Measurements from ENCODE around the gene HOXA1. TPM values are rescaled to one million over a fixed set of nuclear protein-coding genes. Genes with fewer than 3 reads are reported as not detected.
A peak's percentile ranks its signal among the peaks of the same experiment; 100 is the strongest.

Gene HOXA1
- total RNA-seq, 2 donors from 2014 or later: 0.71 to 0.97 TPM

- intact Hi-C loops (cut with DNase I): loop anchor here (1.0 to 10.0 kb wide), 3 partner anchors 65 to 248 kb away; no protein-coding TSS in a partner anchor
These were observed 3.9 kb upstream of the HOXA1 start for GRCh38 chr7:27099453-27100370.

GRCh38 chr7:27098578-27099451 lies 3.0 kb upstream of the HOXA1 start:
- intact Hi-C loops (cut with DNase I): loop anchor here (1.0 to 10.0 kb wide), 3 partner anchors 64 to 248 kb away; no protein-coding TSS in a partner anchor
- DNase-seq (ENCODE audit: low spot score): no peak

More at GRCh38 chr7:27099453-27100370, 3.9 kb upstream of the HOXA1 start:
- no peak for DNase-seq (ENCODE audit: low spot score)

- intact Hi-C loops (cut with DNase I): loop anchor here in 1 of 2 donors (5.0 to 10.0 kb wide), 2 partner anchors 63 to 241 kb away; no protein-coding TSS in a partner anchor
- peak; percentile 83 for DNase-seq (ENCODE audit: low spot score)
These were observed 2.1 kb upstream of the HOXA1 start for GRCh38 chr7:27097686-27098577.

DNA sequence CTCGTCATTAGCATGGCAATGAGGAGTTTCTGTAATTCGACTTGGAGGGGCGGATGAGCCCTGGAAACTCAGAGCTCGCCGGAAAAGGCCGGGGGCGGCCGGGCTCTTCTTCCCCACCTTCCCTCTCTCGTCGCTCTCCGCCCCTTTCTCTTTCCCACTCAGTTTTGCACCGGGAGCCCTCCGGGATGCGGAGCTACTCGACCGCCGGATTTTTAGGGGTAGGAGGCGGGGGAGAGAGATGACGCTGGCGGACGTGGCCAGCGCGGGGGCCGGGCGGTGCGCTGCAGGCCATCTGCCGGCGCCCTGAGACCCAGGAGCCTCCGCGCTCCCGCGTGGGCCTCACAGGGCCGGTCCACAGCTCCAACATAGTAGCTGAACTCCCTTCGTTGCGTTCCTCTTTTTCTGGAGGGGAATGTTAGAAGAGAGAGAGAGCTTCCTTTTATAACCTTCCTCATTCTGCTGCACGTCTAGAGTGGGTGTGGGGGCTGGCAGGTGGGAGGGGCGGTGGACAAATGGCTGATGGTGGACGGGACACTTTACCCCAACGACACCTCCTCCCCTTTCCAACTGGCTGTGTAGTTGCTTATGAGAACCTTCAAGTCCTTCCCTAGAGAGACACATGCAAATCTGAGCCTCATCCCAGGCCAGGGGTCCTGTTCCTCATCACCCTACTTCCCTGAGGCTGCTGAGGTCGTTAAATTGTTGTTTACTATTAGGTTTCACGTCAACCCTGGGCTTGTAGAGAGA lies 1.1 kb upstream of the HOXA1 start:
- intact Hi-C loops (cut with DNase I): loop anchor here in 1 of 2 donors (5.0 to 10.0 kb wide), 2 partner anchors 62 to 240 kb away; no protein-coding TSS in a partner anchor
- DNase-seq (ENCODE audit: low spot score): peak; percentile 85

DNA sequence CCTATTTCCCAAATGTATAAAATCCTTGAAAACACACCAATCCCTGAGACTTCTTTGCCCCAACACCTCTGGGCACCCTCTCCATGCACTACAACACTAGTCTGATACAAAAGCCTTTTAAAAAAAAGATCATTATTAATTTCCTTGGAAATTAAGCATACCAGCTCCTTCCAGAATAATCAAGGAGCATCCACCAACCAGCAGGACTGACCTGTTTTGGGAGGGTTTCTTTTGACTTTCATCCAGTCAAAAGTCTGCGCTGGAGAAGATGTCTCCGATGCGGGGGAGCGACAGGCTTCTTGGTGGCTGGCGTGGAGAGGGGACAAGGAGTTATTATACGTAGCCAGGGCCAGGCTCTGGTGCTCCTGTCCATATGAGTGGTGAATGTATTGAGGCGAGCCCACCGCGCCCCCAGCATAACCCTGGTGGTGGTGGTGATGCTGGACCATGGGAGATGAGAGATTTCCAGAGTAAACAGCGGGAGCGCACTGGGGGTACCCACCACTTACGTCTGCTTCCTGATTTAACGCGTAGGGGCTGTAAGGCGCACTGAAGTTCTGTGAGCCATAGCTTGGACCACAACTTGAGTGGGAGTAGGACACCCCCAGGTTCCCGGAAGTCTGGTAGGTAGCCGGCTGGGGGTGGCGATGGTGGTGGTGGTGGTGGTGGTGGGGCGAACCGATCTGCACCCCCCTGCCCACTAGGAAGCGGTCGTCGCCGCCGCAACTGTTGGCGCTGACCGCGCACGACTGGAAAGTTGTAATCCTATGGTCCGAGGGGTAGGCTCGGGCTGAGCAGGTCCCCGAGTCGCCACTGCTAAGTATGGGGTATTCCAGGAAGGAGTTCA lies 527 bp downstream of the HOXA1 start:
- no peak for DNase-seq (ENCODE audit: low spot score)
- intact Hi-C loops (cut with DNase I): loop anchor here in 1 of 2 donors (5.0 to 10.0 kb wide), 2 partner anchors 60 to 238 kb away; no protein-coding TSS in a partner anchor

DNA sequence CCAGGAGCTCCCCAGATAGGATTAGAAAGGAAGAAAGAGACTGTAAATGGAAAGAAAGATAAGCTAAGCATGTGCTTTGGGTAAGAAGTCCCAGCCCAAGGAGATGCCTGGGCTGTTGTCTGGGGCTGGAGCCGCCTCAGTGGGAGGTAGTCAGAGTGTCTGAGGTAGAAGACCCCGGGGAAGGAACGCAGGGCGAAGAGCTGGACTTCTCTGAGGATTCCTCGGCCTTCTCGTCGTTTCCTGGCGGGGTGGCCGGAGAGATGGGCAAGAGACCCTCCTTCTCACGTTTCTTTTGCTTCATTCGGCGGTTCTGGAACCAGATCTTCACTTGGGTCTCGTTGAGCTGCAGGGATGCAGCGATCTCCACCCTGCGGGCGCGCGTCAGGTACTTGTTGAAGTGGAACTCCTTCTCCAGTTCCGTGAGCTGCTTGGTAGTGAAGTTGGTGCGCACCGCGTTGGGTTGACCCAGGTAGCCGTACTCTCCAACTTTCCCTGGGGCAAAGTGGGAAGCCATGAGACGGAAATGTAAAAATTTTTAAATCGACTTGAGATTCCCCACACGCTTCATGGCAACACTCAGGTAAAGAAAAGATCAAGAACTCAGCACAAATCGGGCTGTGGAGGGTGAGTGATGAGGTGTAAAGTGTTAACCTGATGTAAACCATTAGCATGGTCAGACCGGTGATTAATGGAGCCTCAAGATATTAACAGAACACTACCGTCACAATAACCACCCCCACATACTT lies 1.3 kb downstream of the HOXA1 start:
- intact Hi-C loops (cut with DNase I): loop anchor here in 1 of 2 donors (5.0 to 10.0 kb wide), 2 partner anchors 60 to 237 kb away; no protein-coding TSS in a partner anchor
- no peak for DNase-seq (ENCODE audit: low spot score)

- intact Hi-C loops (cut with DNase I): loop anchor here in 1 of 2 donors (10.0 kb wide), 1 partner anchor 59 kb away; no protein-coding TSS in a partner anchor
- DNase-seq (ENCODE audit: low spot score): no peak
These were observed 2.5 kb downstream of the HOXA1 start for GRCh38 chr7:27093184-27093895.

DNA sequence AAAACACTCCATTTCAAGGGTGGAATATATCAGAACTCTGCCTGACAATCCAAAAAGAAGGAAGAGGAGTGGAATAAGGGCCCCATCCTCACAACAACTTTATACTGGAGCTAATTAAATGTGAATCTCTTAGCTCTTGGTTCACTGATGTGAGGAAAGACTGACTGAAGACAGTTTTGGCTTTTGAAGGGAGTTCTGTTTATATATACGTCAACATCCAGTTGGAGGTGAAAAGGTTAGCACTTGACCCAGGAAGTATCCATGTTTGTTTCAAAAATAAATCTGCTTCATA lies 3.0 kb downstream of the HOXA1 start:
- DNase-seq (ENCODE audit: low spot score): no peak
- intact Hi-C loops (cut with DNase I): loop anchor here in 1 of 2 donors (10.0 kb wide), 1 partner anchor 58 kb away; no protein-coding TSS in a partner anchor

- intact Hi-C loops (cut with DNase I): loop anchor here in 1 of 2 donors (10.0 kb wide), 1 partner anchor 57 kb away; no protein-coding TSS in a partner anchor
- no peak for DNase-seq (ENCODE audit: low spot score)
These were observed 3.6 kb downstream of the HOXA1 start for GRCh38 chr7:27091941-27092818.

GRCh38 chr7:27091105-27091504 lies 4.7 kb downstream of the HOXA1 start:
- DNase-seq (ENCODE audit: low spot score): no peak
- intact Hi-C loops (cut with DNase I): loop anchor here in 1 of 2 donors (10.0 kb wide), 1 partner anchor 56 kb away; no protein-coding TSS in a partner anchor

GRCh38 chr7:27088002-27088922 lies 7.5 kb downstream of the HOXA1 start:
- intact Hi-C loops (cut with DNase I): loop anchor here in 1 of 2 donors (5.0 kb wide), 1 partner anchor 1521 kb away; no protein-coding TSS in a partner anchor

GRCh38 chr7:27083646-27084045 lies 12.2 kb downstream of the HOXA1 start:
- intact Hi-C loops (cut with DNase I): no loop called here
- DNase-seq (ENCODE audit: low spot score): no peak

More at GRCh38 chr7:27088002-27088922, 7.5 kb downstream of the HOXA1 start:
- no peak for DNase-seq (ENCODE audit: low spot score)

GRCh38 chr7:27082171-27082570 lies 13.6 kb downstream of the HOXA1 start:
- intact Hi-C loops (cut with DNase I): no loop called here
- no peak for DNase-seq (ENCODE audit: low spot score)
